ENCODE measurements around the gene DNAI2.

The DNAI2 gene

DNA sequence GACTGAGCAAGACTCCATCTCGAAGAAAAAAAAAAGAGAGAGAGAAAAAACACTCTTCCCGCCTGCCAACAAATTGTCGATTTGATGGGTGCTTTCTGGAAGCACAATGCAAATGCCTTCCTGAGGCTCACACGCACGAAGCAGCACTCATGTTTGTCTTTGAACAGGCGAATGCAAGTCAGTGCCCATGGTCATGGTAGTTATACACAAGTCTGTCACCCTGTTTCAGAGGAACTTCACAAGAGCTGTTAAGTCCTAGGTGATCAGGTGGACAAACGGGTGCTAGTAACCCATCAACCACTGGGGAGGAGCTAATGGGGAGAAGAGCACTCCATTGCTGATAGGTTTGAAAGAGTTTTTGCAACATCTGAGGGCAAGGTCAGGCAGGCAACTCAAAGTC is 6.5 kb upstream of the DNAI2 start:
- no peak for TF ChIP-seq EZH2 (IDR thresholded peaks at IDR 0.05; ENCODE audit: borderline replicate concordance, low read depth, low read length, severe bottlenecking)
- TF ChIP-seq, protein P1, sequence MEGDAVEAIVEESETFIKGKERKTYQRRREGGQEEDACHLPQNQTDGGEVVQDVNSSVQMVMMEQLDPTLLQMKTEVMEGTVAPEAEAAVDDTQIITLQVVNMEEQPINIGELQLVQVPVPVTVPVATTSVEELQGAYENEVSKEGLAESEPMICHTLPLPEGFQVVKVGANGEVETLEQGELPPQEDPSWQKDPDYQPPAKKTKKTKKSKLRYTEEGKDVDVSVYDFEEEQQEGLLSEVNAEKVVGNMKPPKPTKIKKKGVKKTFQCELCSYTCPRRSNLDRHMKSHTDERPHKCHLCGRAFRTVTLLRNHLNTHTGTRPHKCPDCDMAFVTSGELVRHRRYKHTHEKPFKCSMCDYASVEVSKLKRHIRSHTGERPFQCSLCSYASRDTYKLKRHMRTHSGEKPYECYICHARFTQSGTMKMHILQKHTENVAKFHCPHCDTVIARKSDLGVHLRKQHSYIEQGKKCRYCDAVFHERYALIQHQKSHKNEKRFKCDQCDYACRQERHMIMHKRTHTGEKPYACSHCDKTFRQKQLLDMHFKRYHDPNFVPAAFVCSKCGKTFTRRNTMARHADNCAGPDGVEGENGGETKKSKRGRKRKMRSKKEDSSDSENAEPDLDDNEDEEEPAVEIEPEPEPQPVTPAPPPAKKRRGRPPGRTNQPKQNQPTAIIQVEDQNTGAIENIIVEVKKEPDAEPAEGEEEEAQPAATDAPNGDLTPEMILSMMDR (IDR thresholded peaks at IDR 0.05; ENCODE audit: borderline replicate concordance, extremely low read depth, low read length, poor library complexity, severe bottlenecking), result no peak

DNA sequence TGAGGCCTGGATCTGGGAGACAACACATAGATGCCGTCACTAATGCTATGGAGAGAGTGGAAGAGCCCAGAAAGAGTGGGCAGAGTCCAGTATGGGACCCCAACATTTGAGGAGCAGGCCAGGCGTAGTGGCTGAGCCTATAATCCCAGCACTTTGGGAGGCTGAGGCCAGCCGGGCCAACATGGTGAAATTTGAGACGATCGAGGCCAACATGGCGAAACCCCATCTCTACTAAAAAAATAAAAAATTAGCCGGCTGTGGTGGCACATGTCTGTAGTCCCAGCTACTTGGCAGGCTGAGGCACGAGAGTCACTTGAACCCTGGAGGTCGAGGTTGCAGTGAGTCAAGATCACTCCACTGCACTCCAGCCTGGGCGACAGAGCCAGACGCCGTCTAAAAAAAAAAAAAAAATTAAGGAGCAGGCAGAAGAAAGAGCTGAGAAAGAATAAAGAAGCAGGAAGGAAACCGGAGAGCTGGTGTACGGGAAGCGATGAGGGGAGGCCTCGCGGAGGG is 6.0 kb upstream of the DNAI2 start:
- Histone ChIP-seq H4K20me1 (ENCODE audit: insufficient read depth, low read length) (no peaks in the 10 kb centered on the region), H2AFZ (ENCODE audit: low read depth, low read length) (no peak overlapping the region), H3K9me3 (ENCODE audit: insufficient read depth, low read length, severe bottlenecking) (no peaks in the 10 kb centered on the region), H3K4me3 (ENCODE audit: low read depth in 1 of 2, low read length in 2 of 2) (no peak overlapping the region), H3K27ac (ENCODE audit: low read length) (no peak overlapping the region), H3K79me2 (ENCODE audit: insufficient read depth, low read length) (no peaks in the 10 kb centered on the region), H3K4me1 (ENCODE audit: insufficient read depth, low read length) (no peaks in the 10 kb centered on the region), H3K36me3 (ENCODE audit: insufficient read depth, low read length) (no peaks in the 10 kb centered on the region), H3K9ac (ENCODE audit: low read depth, low read length) (no peak overlapping the region), H3K27me3 (ENCODE audit: insufficient read depth, low read length, poor library complexity) (no peaks in the 10 kb centered on the region), H3K4me2 (ENCODE audit: insufficient read depth, low read length) (no peak overlapping the region)
- TF ChIP-seq, protein P1 (IDR thresholded peaks at IDR 0.05; ENCODE audit: borderline replicate concordance, extremely low read depth, low read length, poor library complexity, severe bottlenecking), result no peak
- no peak for TF ChIP-seq EZH2 (IDR thresholded peaks at IDR 0.05; ENCODE audit: borderline replicate concordance, low read depth, low read length, severe bottlenecking)
- no peak for ATAC-seq (ENCODE audit: insufficient read depth, low read depth)
- no peak for DNase-seq

More for the DNA sequence above, 6.5 kb upstream of the DNAI2 start:
- Histone ChIP-seq H2AFZ (ENCODE audit: low read depth, low read length) (no peak overlapping the region), H4K20me1 (ENCODE audit: insufficient read depth, low read length) (no peaks in the 10 kb centered on the region), H3K79me2 (ENCODE audit: insufficient read depth, low read length) (no peaks in the 10 kb centered on the region), H3K27ac (ENCODE audit: low read length) (no peak overlapping the region), H3K4me1 (ENCODE audit: insufficient read depth, low read length) (no peaks in the 10 kb centered on the region), H3K9ac (ENCODE audit: low read depth, low read length) (no peak overlapping the region), H3K4me3 (ENCODE audit: low read depth in 1 of 2, low read length in 2 of 2) (no peak overlapping the region), H3K27me3 (ENCODE audit: insufficient read depth, low read length, poor library complexity) (no peaks in the 10 kb centered on the region), H3K9me3 (ENCODE audit: insufficient read depth, low read length, severe bottlenecking) (no peaks in the 10 kb centered on the region), H3K4me2 (ENCODE audit: insufficient read depth, low read length) (no peak overlapping the region), H3K36me3 (ENCODE audit: insufficient read depth, low read length) (no peaks in the 10 kb centered on the region)
- DNase-seq (no peak), ATAC-seq (ENCODE audit: insufficient read depth, low read depth) (no peak)

GRCh38 chr17:74268558-74268957 is 5.5 kb upstream of the DNAI2 start:
- ATAC-seq (ENCODE audit: insufficient read depth, low read depth) (no peak), DNase-seq (no peak)
- Histone ChIP-seq H4K20me1 (ENCODE audit: insufficient read depth, low read length) (no peaks in the 10 kb centered on the region), H3K27me3 (ENCODE audit: insufficient read depth, low read length, poor library complexity) (no peaks in the 10 kb centered on the region), H3K4me2 (ENCODE audit: insufficient read depth, low read length) (no peak overlapping the region), H3K9me3 (ENCODE audit: insufficient read depth, low read length, severe bottlenecking) (no peaks in the 10 kb centered on the region), H3K9ac (ENCODE audit: low read depth, low read length) (no peak overlapping the region), H3K27ac (ENCODE audit: low read length) (no peak overlapping the region), H3K4me3 (ENCODE audit: low read depth in 1 of 2, low read length in 2 of 2) (no peak overlapping the region), H2AFZ (ENCODE audit: low read depth, low read length) (no peak overlapping the region), H3K79me2 (ENCODE audit: insufficient read depth, low read length) (no peaks in the 10 kb centered on the region), H3K4me1 (ENCODE audit: insufficient read depth, low read length) (no peaks in the 10 kb centered on the region), H3K36me3 (ENCODE audit: insufficient read depth, low read length) (no peaks in the 10 kb centered on the region)
- no peak for TF ChIP-seq EZH2 (IDR thresholded peaks at IDR 0.05; ENCODE audit: borderline replicate concordance, low read depth, low read length, severe bottlenecking)
- TF ChIP-seq, protein P1 (IDR thresholded peaks at IDR 0.05; ENCODE audit: borderline replicate concordance, extremely low read depth, low read length, poor library complexity, severe bottlenecking), result no peak

- Histone ChIP-seq H2AFZ (ENCODE audit: low read depth, low read length) (no peak overlapping the region), H3K79me2 (ENCODE audit: insufficient read depth, low read length) (no peaks in the 10 kb centered on the region), H3K9me3 (ENCODE audit: insufficient read depth, low read length, severe bottlenecking) (no peaks in the 10 kb centered on the region), H3K4me3 (ENCODE audit: low read depth in 1 of 2, low read length in 2 of 2) (no peak overlapping the region), H3K27ac (ENCODE audit: low read length) (no peak overlapping the region), H3K4me1 (ENCODE audit: insufficient read depth, low read length) (no peaks in the 10 kb centered on the region), H4K20me1 (ENCODE audit: insufficient read depth, low read length) (no peaks in the 10 kb centered on the region), H3K4me2 (ENCODE audit: insufficient read depth, low read length) (no peak overlapping the region), H3K9ac (ENCODE audit: low read depth, low read length) (no peak overlapping the region), H3K36me3 (ENCODE audit: insufficient read depth, low read length) (no peaks in the 10 kb centered on the region), H3K27me3 (ENCODE audit: insufficient read depth, low read length, poor library complexity) (peaks cover 16% of the 10 kb centered on the region)
- ATAC-seq (ENCODE audit: insufficient read depth, low read depth), result no peak
- no peak for DNase-seq
- TF ChIP-seq, protein P1 (IDR thresholded peaks at IDR 0.05; ENCODE audit: borderline replicate concordance, extremely low read depth, low read length, poor library complexity, severe bottlenecking), result no peak
- no peak for TF ChIP-seq EZH2 (IDR thresholded peaks at IDR 0.05; ENCODE audit: borderline replicate concordance, low read depth, low read length, severe bottlenecking)
These were observed 3.7 kb upstream of the DNAI2 start for GRCh38 chr17:74270333-74270732.

All from DND-41 (cell line).